Muscle of leg (tissue), 11 donors: ENCODE data around the gene BHLHE23. TPM values are rescaled to one million over a fixed set of nuclear protein-coding genes. Genes with fewer than 3 reads are reported as not detected.

ENCODE experiments used
- DNase-seq: peaks from one replicate; pipeline ENCODE4 v3.0.0; 2013
- H3K27ac ChIP-seq: one replicate; pipeline ENCODE4 v1.5.1; 2013; ENCODE audit warnings: mild to moderate bottlenecking, low read length, control low read depth
- H3K27me3 ChIP-seq: one replicate; pipeline ENCODE4 v1.6.1; 2013; ENCODE audit warnings: low read length; ENCODE audit not compliant: control insufficient read depth, insufficient read depth
- H3K36me3 ChIP-seq: one replicate; pipeline ENCODE4 v1.6.1; 2013; ENCODE audit warnings: low read length; ENCODE audit not compliant: control insufficient read depth, insufficient read depth
- H3K4me1 ChIP-seq: one replicate; pipeline ENCODE4 v1.6.1; 2013; ENCODE audit warnings: low read length; ENCODE audit not compliant: control insufficient read depth, insufficient read depth
- H3K4me3 ChIP-seq: one replicate; pipeline ENCODE4 v1.5.1; 2013; ENCODE audit warnings: low read length, control low read depth
- H3K9me3 ChIP-seq: replicated peaks from 2 replicates; pipeline ENCODE4 v1.6.1; 2013; ENCODE audit warnings: low read depth, low read length; ENCODE audit not compliant: control insufficient read depth
- WGBS: methylation state at CpG from one replicate; pipeline ENCODE4 v1.1.5; 2013; ENCODE audit warnings: missing lambda C conversion rate; ENCODE audit not compliant: insufficient coverage; 5-methylcytosine and 5-hydroxymethylcytosine counted together
- polyA plus RNA-seq, 8 donors: library from polyadenylated mRNA; unstranded; fragments of 120-200 nt; gene quantifications; one replicate each; pipeline versions ENCODE4 v1.2.1 to v1.2.3, GENCODE V29; 2013; ENCODE audit warnings: inconsistent platforms in 1 of 8, low replicate concordance in 1 of 8; ENCODE audit not compliant: insufficient read length in 8 of 8, insufficient read depth in 1 of 8
- total RNA-seq: library from RNA; stranded (reverse); fragments of 120-200 nt; gene quantifications from one replicate; pipeline ENCODE4 v1.2.4, GENCODE V29; 2013

Gene BHLHE23
- total and polyA plus RNA-seq, 9 donors, result not detected

DNA sequence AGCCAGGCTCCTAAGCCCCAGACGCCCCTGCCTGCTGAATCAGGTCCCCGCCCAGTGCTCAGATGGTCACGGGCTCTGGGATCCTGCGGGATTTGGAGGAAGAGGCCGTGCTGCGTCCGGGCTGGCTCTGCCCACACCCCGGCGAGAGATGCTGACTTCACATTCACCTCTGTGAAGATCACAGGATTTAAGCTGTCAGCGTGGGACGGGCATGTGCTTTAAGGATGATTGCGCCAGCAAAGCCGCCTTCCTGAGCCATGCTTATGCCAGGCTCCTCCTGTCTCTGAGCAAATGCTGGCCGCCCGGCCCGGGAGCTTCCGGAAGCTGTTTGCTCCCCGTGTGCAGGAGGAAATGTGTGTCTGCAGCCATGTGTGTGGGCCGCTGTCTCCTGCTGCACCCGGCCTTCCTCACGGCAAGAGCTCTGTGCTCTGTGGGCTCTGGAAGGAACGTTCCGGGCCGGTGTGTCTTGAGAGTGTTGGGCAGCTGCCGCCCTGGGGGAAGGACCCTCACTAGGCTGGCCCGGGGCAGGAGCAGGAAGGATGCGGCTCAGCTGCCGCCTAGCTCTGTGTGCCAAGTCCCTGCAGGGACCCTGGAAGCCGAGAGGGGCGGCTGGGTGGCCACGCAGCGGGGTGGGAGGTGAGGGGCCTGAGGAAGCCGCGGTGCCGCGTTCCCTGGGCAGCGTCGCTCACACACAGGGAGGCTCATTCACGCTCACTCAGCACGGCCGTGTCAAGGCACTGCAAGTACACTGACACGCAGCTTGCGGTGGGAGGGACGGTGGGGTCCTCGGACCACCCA is 19.0 kb upstream of the BHLHE23 start:
- Histone ChIP-seq H3K27ac (no peak overlapping the region), H3K27me3 (peaks cover 96% of the 10 kb centered on the region), H3K4me3 (no peak overlapping the region), H3K4me1 (peaks cover 4% of the 10 kb centered on the region), H3K9me3 (no peaks in the 10 kb centered on the region), H3K36me3 (no peaks in the 10 kb centered on the region)
- WGBS, result 37% methylated on average over 40 of the region's 45 CpGs
- DNase-seq, result peak; percentile 29

DNA sequence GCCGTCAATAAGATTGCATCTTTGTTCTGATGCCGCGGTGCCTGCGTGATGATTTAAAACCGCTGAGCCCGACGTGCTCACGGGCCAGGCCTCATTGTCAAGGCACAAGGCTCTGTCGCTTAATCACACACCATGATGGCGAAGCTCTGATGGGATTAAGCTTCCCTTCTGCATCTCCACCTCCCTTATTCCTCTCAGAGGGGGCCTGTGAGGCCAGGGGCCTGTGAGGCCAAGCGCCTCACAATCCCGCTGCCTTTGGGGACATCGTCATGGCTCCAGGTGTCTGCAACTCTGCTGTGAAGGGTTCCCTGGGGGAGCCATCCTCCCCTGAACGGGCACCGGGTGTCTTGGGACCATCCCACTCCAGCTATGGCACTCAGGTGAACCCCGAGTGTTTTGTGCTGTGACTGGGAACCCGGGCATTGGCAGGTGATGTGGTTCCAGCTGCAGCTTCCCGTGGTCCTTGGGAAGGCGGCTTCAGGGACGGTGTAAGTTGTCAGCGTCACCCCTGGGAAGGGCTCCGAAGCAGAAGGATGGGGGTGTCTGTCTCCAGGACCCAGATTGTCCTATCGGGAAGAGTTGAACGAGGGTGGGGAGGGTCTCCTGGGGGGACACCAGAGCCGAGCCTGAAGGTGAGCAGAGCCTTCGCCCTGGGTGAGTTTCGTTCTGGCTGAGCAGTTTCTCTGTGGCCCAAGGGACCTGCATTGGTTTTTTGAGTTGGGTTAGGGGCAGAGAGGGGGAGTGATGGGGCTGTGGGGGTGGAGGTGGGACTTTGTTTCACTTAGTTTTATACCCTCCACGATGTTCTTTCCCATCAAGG is 18.0 kb upstream of the BHLHE23 start:
- peaks cover 95% of the 10 kb centered on the region for H3K27me3 ChIP-seq
- H3K27ac ChIP-seq, result no peak overlapping the region
- peaks cover 4% of the 10 kb centered on the region for H3K4me1 ChIP-seq
- 46% methylated on average over 22 of the region's 28 CpGs for WGBS
- no peak overlapping the region for H3K4me3 ChIP-seq
- no peak for DNase-seq
- peaks cover 5% of the 10 kb centered on the region for H3K9me3 ChIP-seq
- no peaks in the 10 kb centered on the region for H3K36me3 ChIP-seq

DNA sequence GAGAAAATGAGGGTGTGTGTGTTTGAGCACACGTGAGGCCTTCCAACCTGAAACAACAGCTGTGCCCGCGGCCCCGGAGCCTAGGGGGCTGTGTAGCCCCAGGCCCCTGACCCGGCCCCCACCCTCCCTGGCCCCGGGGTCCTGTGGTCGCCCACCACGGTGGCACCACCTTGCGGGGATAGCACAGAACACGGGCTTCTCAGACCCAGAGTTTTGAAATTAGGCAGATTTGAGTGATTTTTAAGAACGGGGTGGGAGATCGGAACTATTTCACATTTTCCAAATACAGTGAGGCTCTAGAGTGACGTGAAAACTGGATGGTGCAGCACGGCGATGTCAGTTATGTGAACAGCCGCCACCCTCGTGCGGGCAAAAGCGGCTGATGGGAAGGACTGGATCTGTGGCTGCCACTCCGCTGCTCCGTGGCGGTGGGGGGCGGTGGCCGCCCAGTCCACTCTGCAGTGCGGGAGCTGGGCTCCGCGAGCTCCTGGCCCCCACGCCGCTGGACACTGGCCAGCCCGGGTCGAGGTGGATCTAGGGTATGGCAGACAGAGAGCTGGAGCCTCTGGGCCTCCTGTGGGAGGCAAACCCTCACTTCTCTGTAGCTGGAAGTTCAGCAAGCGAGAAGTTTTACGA is 17.3 kb upstream of the BHLHE23 start:
- DNase-seq, result no peak
- Histone ChIP-seq H3K27ac (no peak overlapping the region), H3K4me3 (no peak overlapping the region), H3K9me3 (peaks cover 5% of the 10 kb centered on the region), H3K36me3 (no peaks in the 10 kb centered on the region), H3K27me3 (peaks cover 90% of the 10 kb centered on the region), H3K4me1 (peaks cover 4% of the 10 kb centered on the region)
- WGBS, result 70% methylated on average over 27 of the region's 33 CpGs

DNA sequence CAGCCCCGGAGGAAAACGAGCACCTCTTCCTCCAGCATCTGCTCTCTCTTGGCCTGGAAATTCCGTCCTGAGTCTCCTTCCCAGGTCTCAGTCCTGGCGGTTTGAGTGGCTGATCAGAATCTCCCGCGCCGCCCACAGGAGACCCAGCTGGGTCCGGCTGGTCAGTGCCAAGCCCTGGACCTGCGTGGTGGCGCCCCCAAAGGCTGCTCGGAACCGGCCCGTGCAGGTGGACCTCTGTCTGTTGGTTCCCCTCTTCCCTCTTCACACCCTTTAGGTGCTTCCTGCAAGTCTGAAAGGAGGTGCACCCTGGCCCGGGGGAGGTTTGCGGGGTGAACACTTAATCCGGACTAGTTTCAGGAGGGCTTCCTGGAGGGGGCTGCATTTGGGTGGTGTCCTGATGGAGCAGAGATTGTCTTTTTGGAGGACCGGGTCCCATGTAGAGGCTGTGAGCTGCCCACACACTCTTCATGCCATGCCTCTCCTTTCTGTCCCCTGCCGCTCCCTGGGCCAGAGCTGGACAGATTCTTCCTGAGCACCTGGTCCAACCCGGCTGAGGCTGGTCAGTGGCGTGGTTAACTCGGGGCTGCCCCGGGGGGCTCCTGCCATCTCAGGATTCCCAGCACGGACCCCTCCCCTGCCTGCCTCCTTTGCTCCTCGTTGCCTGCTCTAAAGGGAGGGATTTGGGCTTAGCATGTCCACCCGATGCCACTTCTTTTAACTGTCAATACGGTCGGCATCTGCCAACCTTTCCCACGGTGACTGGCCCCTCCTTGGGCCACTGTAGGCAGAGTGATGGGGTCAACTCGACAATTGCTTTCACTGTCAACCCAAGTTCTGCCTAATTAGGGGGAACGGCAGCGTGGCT is 16.5 kb upstream of the BHLHE23 start:
- DNase-seq, result no peak
- WGBS, result 69% methylated on average over 29 of the region's 31 CpGs
- peaks cover 5% of the 10 kb centered on the region for H3K9me3 ChIP-seq

DNA sequence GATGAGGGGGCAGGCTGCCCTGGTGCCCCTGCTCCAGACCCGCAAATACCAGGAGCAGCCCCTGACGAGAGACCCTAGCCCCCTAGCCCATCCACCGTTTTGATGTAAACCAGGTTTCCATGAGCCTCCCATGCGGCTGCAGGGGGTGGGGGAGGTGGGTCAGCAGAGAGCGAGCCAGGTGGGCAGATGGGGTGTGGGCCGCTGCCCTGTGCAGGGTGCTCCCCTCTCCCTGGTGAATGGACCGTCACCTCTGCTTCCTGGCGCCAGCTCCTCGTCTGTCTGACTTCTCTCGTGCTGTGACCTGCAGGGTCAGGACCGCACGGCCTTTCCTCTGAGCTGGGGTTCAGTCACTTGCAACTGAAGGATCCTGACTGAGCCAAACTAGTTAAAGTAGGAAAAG is 15.7 kb upstream of the BHLHE23 start:
- no peak for DNase-seq
- 25% methylated on average over 6 of the region's 12 CpGs for WGBS
- H3K27ac ChIP-seq, result no peak overlapping the region
- H3K9me3 ChIP-seq, result peaks cover 5% of the 10 kb centered on the region
- H3K36me3 ChIP-seq, result no peaks in the 10 kb centered on the region
- peaks cover 4% of the 10 kb centered on the region for H3K4me1 ChIP-seq
- H3K27me3 ChIP-seq, result peaks cover 83% of the 10 kb centered on the region
- no peak overlapping the region for H3K4me3 ChIP-seq

More for the DNA sequence above, 16.5 kb upstream of the BHLHE23 start:
- peaks cover 4% of the 10 kb centered on the region for H3K4me1 ChIP-seq
- H3K36me3 ChIP-seq, result no peaks in the 10 kb centered on the region
- H3K4me3 ChIP-seq, result no peak overlapping the region
- H3K27ac ChIP-seq, result no peak overlapping the region
- peaks cover 86% of the 10 kb centered on the region for H3K27me3 ChIP-seq

DNA sequence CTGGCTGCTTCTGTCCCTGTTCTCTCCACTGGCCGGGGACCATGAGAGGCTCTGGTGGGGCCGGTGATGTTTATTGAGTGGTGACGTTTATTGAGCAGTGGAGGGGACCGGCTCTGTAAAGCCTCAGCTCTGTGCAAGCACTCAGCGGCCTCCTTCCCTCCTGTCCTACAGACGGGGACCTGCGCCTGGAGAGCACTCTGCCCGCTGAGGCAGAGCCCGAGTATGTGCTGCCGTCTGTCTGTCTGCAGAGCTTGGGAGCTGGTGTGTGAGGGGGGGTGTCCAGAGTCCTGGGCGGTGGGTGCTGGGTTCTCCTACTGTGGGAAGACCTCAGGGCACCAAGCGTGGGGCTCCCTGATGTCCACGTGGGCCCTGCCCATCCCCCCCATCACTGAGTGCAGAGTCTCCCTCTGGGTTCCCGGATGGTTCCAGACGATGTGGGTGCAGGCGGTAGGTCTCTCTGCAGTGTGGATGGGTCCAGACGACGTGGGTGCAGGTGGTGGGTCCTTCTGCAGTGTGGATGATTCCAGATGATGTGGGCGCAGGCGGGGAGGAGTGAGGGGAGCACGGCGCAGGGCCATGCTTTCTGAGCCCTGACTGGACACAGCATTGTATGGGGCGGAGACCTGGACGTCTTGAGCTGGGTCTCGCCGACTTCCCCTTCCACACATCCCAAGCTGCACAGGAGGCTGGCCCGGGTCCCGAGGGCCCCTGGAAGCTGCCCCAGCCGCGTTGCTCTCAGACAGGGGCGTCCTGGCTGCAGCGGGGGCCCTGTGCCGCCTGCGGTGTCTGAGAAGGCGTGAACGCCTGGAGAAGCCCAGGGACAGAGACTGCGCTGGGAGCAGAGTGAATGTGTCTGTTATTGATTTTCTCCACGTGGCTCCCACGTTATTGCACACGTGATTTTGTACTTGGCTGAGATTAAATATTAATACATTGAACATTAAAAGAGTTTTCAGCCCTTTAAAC is 14.9 kb upstream of the BHLHE23 start:
- DNase-seq, result no peak
- H3K27me3 ChIP-seq, result peaks cover 78% of the 10 kb centered on the region
- H3K36me3 ChIP-seq, result no peaks in the 10 kb centered on the region
- H3K27ac ChIP-seq, result no peak overlapping the region
- peaks cover 4% of the 10 kb centered on the region for H3K4me1 ChIP-seq
- WGBS, result 52% methylated on average over 20 of the region's 40 CpGs
- peaks cover 5% of the 10 kb centered on the region for H3K9me3 ChIP-seq
- no peak overlapping the region for H3K4me3 ChIP-seq

DNA sequence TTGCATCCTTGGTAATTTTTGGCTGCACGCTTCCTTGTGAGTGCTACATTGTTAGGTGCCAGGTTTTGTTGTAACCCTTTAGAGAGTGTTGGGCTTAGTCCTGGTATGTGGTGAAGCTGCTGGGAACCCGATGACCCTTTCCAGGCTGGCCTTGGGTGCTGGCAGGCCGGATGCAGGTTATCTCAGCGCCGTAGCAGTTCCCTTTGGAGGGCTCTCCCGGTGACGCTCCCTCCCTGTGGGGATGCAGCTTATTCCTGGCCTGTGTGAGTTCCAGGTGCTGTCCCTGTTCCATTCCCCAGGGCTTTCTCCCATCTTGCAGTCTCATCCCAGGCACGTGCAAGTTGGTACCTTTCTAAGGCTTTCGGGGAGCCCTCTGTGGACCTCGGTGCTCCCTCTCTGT is 13.9 kb upstream of the BHLHE23 start:
- WGBS, result 86% methylated on average over 9 of the region's 10 CpGs
- peaks cover 1% of the 10 kb centered on the region for H3K4me1 ChIP-seq
- peaks cover 5% of the 10 kb centered on the region for H3K9me3 ChIP-seq
- no peaks in the 10 kb centered on the region for H3K36me3 ChIP-seq
- H3K27me3 ChIP-seq, result peaks cover 77% of the 10 kb centered on the region
- no peak for DNase-seq
- no peak overlapping the region for H3K27ac ChIP-seq
- H3K4me3 ChIP-seq, result no peak overlapping the region

DNA sequence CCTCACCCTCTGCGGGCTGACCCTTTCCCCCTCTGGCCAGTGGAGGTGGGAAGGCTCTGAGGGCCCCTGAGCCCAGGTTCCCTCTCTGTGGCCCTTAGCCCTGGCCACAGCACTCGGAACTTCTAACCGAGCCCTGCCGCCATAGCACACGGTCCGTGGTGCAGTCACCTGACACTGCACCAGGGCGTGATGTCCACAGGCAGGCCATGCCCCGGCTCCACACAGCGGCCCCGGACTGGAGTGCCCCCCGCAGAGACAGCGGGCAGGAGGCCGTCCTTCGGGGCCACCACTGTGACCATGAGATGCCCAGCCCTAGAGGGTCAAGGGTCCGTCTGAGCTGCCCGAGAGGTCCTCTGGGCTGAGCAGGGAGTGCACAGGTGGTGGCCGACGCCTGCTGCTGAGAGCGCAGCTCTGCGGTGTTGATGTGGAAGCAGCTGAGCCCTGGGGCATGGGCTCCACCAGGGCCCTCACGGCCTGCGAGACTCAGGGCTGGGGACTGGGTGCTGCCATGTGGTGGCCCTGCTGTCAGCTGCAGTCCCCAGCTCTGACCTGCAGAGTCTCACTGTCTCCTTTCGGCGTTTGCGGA is 11.2 kb upstream of the BHLHE23 start:
- H3K36me3 ChIP-seq, result no peaks in the 10 kb centered on the region
- H3K27ac ChIP-seq, result no peak overlapping the region
- DNase-seq, result no peak
- WGBS, result 86% methylated on average over 25 of the region's 25 CpGs
- H3K4me1 ChIP-seq, result peaks cover 12% of the 10 kb centered on the region
- H3K4me3 ChIP-seq, result no peak overlapping the region
- H3K9me3 ChIP-seq, result peaks cover 15% of the 10 kb centered on the region
- H3K27me3 ChIP-seq, result peaks cover 73% of the 10 kb centered on the region
